Measurements from ENCODE around the gene FAM181A. TPM values are rescaled to one million over a fixed set of nuclear protein-coding genes. Genes with fewer than 3 reads are reported as not detected.

Gene FAM181A
- total and polyA plus RNA-seq, 2 experiments from 2014 or later = not detected

DNA sequence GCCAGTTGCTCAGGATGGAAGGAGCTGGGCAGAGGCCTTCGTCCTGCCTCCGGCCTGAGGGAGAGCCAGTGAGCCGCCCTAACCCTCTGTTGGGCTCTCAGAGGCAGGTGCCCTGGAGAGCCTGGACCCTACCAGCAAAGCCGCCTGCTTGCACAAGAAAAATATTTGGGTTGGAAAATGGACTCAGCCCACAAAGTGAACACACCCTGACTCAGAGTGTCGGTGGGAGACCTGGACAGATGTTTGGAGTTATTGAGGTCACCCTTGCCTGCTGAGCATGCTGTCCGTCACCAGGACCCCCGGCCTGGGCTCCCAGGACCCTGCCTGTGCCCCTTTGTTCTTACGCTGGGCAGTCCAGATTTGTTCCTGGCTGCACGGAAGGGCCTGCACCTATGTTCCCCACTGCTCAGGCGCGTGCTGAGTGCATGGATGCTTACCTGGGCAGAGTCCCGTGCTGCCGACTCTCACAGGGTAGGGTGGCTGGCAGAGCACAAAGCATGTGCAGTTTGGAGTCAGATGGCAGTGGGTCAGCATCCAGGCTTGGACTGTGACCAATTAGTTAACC lies 22.4 kb downstream of the FAM181A start (continued):
- TF ChIP-seq, protein P1, sequence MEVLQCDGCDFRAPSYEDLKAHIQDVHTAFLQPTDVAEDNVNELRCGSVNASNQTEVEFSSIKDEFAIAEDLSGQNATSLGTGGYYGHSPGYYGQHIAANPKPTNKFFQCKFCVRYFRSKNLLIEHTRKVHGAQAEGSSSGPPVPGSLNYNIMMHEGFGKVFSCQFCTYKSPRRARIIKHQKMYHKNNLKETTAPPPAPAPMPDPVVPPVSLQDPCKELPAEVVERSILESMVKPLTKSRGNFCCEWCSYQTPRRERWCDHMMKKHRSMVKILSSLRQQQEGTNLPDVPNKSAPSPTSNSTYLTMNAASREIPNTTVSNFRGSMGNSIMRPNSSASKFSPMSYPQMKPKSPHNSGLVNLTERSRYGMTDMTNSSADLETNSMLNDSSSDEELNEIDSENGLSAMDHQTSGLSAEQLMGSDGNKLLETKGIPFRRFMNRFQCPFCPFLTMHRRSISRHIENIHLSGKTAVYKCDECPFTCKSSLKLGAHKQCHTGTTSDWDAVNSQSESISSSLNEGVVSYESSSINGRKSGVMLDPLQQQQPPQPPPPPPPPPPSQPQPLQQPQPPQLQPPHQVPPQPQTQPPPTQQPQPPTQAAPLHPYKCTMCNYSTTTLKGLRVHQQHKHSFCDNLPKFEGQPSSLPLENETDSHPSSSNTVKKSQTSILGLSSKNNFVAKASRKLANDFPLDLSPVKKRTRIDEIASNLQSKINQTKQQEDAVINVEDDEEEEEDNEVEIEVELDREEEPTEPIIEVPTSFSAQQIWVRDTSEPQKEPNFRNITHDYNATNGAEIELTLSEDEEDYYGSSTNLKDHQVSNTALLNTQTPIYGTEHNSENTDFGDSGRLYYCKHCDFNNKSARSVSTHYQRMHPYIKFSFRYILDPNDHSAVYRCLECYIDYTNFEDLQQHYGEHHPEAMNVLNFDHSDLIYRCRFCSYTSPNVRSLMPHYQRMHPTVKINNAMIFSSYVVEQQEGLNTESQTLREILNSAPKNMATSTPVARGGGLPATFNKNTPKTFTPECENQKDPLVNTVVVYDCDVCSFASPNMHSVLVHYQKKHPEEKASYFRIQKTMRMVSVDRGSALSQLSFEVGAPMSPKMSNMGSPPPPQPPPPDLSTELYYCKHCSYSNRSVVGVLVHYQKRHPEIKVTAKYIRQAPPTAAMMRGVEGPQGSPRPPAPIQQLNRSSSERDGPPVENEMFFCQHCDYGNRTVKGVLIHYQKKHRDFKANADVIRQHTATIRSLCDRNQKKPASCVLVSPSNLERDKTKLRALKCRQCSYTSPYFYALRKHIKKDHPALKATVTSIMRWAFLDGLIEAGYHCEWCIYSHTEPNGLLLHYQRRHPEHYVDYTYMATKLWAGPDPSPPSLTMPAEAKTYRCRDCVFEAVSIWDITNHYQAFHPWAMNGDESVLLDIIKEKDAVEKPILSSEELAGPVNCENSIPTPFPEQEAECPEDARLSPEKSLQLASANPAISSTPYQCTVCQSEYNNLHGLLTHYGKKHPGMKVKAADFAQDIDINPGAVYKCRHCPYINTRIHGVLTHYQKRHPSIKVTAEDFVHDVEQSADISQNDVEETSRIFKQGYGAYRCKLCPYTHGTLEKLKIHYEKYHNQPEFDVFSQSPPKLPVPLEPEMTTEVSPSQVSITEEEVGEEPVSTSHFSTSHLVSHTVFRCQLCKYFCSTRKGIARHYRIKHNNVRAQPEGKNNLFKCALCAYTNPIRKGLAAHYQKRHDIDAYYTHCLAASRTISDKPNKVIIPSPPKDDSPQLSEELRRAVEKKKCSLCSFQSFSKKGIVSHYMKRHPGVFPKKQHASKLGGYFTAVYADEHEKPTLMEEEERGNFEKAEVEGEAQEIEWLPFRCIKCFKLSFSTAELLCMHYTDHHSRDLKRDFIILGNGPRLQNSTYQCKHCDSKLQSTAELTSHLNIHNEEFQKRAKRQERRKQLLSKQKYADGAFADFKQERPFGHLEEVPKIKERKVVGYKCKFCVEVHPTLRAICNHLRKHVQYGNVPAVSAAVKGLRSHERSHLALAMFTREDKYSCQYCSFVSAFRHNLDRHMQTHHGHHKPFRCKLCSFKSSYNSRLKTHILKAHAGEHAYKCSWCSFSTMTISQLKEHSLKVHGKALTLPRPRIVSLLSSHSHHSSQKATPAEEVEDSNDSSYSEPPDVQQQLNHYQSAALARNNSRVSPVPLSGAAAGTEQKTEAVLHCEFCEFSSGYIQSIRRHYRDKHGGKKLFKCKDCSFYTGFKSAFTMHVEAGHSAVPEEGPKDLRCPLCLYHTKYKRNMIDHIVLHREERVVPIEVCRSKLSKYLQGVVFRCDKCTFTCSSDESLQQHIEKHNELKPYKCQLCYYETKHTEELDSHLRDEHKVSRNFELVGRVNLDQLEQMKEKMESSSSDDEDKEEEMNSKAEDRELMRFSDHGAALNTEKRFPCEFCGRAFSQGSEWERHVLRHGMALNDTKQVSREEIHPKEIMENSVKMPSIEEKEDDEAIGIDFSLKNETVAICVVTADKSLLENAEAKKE (CRISPR knock-in tag; IDR thresholded peaks at IDR 0.05) = no peak
- TF ChIP-seq EZH2phosphoT487 (IDR thresholded peaks at IDR 0.05; ENCODE audit: unreplicated experiment) = no peak
- TF ChIP-seq, protein P2, sequence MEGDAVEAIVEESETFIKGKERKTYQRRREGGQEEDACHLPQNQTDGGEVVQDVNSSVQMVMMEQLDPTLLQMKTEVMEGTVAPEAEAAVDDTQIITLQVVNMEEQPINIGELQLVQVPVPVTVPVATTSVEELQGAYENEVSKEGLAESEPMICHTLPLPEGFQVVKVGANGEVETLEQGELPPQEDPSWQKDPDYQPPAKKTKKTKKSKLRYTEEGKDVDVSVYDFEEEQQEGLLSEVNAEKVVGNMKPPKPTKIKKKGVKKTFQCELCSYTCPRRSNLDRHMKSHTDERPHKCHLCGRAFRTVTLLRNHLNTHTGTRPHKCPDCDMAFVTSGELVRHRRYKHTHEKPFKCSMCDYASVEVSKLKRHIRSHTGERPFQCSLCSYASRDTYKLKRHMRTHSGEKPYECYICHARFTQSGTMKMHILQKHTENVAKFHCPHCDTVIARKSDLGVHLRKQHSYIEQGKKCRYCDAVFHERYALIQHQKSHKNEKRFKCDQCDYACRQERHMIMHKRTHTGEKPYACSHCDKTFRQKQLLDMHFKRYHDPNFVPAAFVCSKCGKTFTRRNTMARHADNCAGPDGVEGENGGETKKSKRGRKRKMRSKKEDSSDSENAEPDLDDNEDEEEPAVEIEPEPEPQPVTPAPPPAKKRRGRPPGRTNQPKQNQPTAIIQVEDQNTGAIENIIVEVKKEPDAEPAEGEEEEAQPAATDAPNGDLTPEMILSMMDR (conservative IDR thresholded peaks at IDR 0.05; ENCODE audit: low read depth in 2 of 2) = no peak
- TF ChIP-seq, protein P3, sequence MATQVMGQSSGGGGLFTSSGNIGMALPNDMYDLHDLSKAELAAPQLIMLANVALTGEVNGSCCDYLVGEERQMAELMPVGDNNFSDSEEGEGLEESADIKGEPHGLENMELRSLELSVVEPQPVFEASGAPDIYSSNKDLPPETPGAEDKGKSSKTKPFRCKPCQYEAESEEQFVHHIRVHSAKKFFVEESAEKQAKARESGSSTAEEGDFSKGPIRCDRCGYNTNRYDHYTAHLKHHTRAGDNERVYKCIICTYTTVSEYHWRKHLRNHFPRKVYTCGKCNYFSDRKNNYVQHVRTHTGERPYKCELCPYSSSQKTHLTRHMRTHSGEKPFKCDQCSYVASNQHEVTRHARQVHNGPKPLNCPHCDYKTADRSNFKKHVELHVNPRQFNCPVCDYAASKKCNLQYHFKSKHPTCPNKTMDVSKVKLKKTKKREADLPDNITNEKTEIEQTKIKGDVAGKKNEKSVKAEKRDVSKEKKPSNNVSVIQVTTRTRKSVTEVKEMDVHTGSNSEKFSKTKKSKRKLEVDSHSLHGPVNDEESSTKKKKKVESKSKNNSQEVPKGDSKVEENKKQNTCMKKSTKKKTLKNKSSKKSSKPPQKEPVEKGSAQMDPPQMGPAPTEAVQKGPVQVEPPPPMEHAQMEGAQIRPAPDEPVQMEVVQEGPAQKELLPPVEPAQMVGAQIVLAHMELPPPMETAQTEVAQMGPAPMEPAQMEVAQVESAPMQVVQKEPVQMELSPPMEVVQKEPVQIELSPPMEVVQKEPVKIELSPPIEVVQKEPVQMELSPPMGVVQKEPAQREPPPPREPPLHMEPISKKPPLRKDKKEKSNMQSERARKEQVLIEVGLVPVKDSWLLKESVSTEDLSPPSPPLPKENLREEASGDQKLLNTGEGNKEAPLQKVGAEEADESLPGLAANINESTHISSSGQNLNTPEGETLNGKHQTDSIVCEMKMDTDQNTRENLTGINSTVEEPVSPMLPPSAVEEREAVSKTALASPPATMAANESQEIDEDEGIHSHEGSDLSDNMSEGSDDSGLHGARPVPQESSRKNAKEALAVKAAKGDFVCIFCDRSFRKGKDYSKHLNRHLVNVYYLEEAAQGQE (IDR thresholded peaks at IDR 0.05; ENCODE audit: unreplicated experiment) = no peak
